ENCODE measurements around the gene RSRP1. TPM values are rescaled to one million over a fixed set of nuclear protein-coding genes. Genes with fewer than 3 reads are reported as not detected.
"Not testable (repeated sequence)": the region's sequence is repeated elsewhere in the genome, so short reads cannot be mapped to it uniquely, and the experiment has no call there.

The RSRP1 gene
- total and polyA plus RNA-seq, 2 of the 8 experiments (the other 6 are each of a cell fraction or from before 2014, with no cell fraction given) = 32.9 to 59.4 TPM

DNA sequence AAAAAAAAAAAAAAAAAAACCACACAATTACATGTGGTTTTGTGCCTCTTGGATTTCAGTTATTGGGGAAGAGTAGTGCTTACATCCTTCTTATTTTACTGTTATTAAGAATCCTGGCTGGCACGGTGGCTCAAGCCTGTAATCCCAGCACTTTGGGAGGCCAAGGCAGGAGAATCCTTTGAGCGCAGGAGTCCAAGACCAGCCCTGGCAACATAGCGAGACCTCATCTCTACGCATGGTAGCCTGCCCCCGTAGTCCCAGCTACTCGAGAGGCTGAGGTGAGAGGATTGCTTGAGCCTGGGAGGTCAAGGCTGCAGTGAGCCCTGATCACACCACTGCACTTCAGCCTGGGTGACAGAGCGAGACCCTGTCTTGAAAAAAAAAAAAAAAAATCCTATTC lies 11.0 kb downstream of the RSRP1 start:
- H3K23me2 ChIP-seq (ENCODE audit: low read depth, low read length); H4K8ac ChIP-seq (ENCODE audit: extremely low read depth, insufficient read depth, low read length); H2AFZ ChIP-seq (ENCODE audit: low read length); H3K23ac ChIP-seq (ENCODE audit: insufficient read length); H4K91ac ChIP-seq (replicated peaks; ENCODE audit: insufficient read length, low read length); H3K79me1 ChIP-seq (ENCODE audit: low read depth, low read length); H3K9ac ChIP-seq (replicated peaks in 1 of 4; ENCODE audit: extremely low read depth in 1 of 4, low read depth in 3 of 4, low read length in 3 of 4); H3K14ac ChIP-seq (ENCODE audit: insufficient read length); H3K27me3 ChIP-seq (replicated peaks in 1 of 4; ENCODE audit: control insufficient read depth in 3 of 4, extremely low read depth in 1 of 4, insufficient read depth in 3 of 4, low read length in 3 of 4); H3K4ac ChIP-seq (replicated peaks; ENCODE audit: insufficient read length, low read depth, low read length); H2BK20ac ChIP-seq (ENCODE audit: low read length); CTCF ChIA-PET (ENCODE audit: partially characterized antibody); H3K4me3 ChIP-seq (ENCODE audit: extremely low read depth in 1 of 4, insufficient read depth in 2 of 4, low read depth in 3 of 4, low read length in 4 of 4); H2BK12ac ChIP-seq (ENCODE audit: low read depth, low read length); H2BK15ac ChIP-seq (ENCODE audit: low read length); H4K5ac ChIP-seq (ENCODE audit: insufficient read length, low read depth, low read length); H2BK5ac ChIP-seq (ENCODE audit: low read depth, low read length); H3K9me3 ChIP-seq (ENCODE audit: insufficient read depth in 2 of 2, low read depth in 1 of 2, low read length in 1 of 2); H3K27ac ChIP-seq (ENCODE audit: low read depth, low read length); DNase-seq (ENCODE audit: low read depth in 1 of 2, low spot score in 2 of 2); H4K20me1 ChIP-seq (replicated peaks in 1 of 2; ENCODE audit: control insufficient read depth in 1 of 2, insufficient read depth in 2 of 2, low read length in 2 of 2); H3K4me1 ChIP-seq (replicated peaks in 1 of 4; ENCODE audit: control insufficient read depth in 3 of 4, insufficient read depth in 4 of 4, low read length in 3 of 4); H2AK5ac ChIP-seq (ENCODE audit: low read depth, low read length); H3K18ac ChIP-seq (ENCODE audit: extremely low read depth, low read length); H3K4me2 ChIP-seq (ENCODE audit: insufficient read depth in 1 of 2, low read depth in 2 of 2, low read length in 2 of 2); H3K56ac ChIP-seq (replicated peaks; ENCODE audit: insufficient read length, low read depth, low read length); H2BK120ac ChIP-seq (replicated peaks; ENCODE audit: low read depth, low read length); FAIRE-seq; H3K36me3 ChIP-seq (ENCODE audit: control insufficient read depth in 2 of 4, insufficient read depth in 4 of 4, low read length in 3 of 4): not testable (repeated sequence)
- WGBS, 2 experiments (ENCODE audit: extremely low coverage in 1 of 2, insufficient coverage in 1 of 2, insufficient read length in 1 of 2, insufficient replicate concordance in 2 of 2, low coverage in 1 of 2, low lambda C conversion rate in 2 of 2, missing lambda C conversion rate in 1 of 2) = 93% methylated on average over 7 of the region's 7 CpGs; no CpG with 5 or more reads in 1 of the 2 experiments
- H3K79me2 ChIP-seq (ENCODE audit: control insufficient read depth in 1 of 2, insufficient read depth in 2 of 2, low read length in 2 of 2) = peaks cover 0 to 23% of the 10 kb centered on the region in 2 experiments; a peak in 2 of 4 replicates
- POLR2A ChIA-PET (ENCODE audit: partially characterized antibody) = interaction anchor here (1.1 to 1.2 kb wide), 2 partner anchors 10 to 17 kb away, joined by 3 to 5 read pairs; no protein-coding TSS in a partner anchor

GRCh38 chr1:25235411-25235810 lies 11.8 kb downstream of the RSRP1 start:
- H3K4me2 ChIP-seq (ENCODE audit: insufficient read depth in 1 of 2, low read depth in 2 of 2, low read length in 2 of 2); H3K4ac ChIP-seq (replicated peaks; ENCODE audit: insufficient read length, low read depth, low read length); H2BK12ac ChIP-seq (ENCODE audit: low read depth, low read length); H2BK15ac ChIP-seq (ENCODE audit: low read length); H3K56ac ChIP-seq (replicated peaks; ENCODE audit: insufficient read length, low read depth, low read length); POLR2A ChIA-PET (ENCODE audit: partially characterized antibody); H2BK120ac ChIP-seq (replicated peaks; ENCODE audit: low read depth, low read length); H3K27me3 ChIP-seq (replicated peaks in 1 of 4; ENCODE audit: control insufficient read depth in 3 of 4, extremely low read depth in 1 of 4, insufficient read depth in 3 of 4, low read length in 3 of 4); H4K91ac ChIP-seq (replicated peaks; ENCODE audit: insufficient read length, low read length); H3K14ac ChIP-seq (ENCODE audit: insufficient read length); H2AFZ ChIP-seq (ENCODE audit: low read length); H3K36me3 ChIP-seq (ENCODE audit: control insufficient read depth in 2 of 4, insufficient read depth in 4 of 4, low read length in 3 of 4); H3K4me1 ChIP-seq (replicated peaks in 1 of 4; ENCODE audit: control insufficient read depth in 3 of 4, insufficient read depth in 4 of 4, low read length in 3 of 4); H3K9me3 ChIP-seq (ENCODE audit: insufficient read depth in 2 of 2, low read depth in 1 of 2, low read length in 1 of 2); H3K4me3 ChIP-seq (ENCODE audit: extremely low read depth in 1 of 4, insufficient read depth in 2 of 4, low read depth in 3 of 4, low read length in 4 of 4); H3K23me2 ChIP-seq (ENCODE audit: low read depth, low read length); H4K5ac ChIP-seq (ENCODE audit: insufficient read length, low read depth, low read length); H4K8ac ChIP-seq (ENCODE audit: extremely low read depth, insufficient read depth, low read length); FAIRE-seq; H3K23ac ChIP-seq (ENCODE audit: insufficient read length); CTCF ChIA-PET (ENCODE audit: partially characterized antibody); H3K27ac ChIP-seq (ENCODE audit: low read depth, low read length); DNase-seq (ENCODE audit: low read depth in 1 of 2, low spot score in 2 of 2); H4K20me1 ChIP-seq (replicated peaks in 1 of 2; ENCODE audit: control insufficient read depth in 1 of 2, insufficient read depth in 2 of 2, low read length in 2 of 2); H2AK5ac ChIP-seq (ENCODE audit: low read depth, low read length); H3K79me1 ChIP-seq (ENCODE audit: low read depth, low read length); H3K9ac ChIP-seq (replicated peaks in 1 of 4; ENCODE audit: extremely low read depth in 1 of 4, low read depth in 3 of 4, low read length in 3 of 4); H3K18ac ChIP-seq (ENCODE audit: extremely low read depth, low read length); H2BK20ac ChIP-seq (ENCODE audit: low read length); H2BK5ac ChIP-seq (ENCODE audit: low read depth, low read length): not testable (repeated sequence)
- 93% methylated on average over 10 of the region's 10 CpGs; no CpG with 5 or more reads in 1 of the 2 experiments for WGBS, 2 experiments (ENCODE audit: extremely low coverage in 1 of 2, insufficient coverage in 1 of 2, insufficient read length in 1 of 2, insufficient replicate concordance in 2 of 2, low coverage in 1 of 2, low lambda C conversion rate in 2 of 2, missing lambda C conversion rate in 1 of 2)
- peaks cover 0 to 26% of the 10 kb centered on the region in 2 experiments; a peak in 2 of 4 replicates for H3K79me2 ChIP-seq (ENCODE audit: control insufficient read depth in 1 of 2, insufficient read depth in 2 of 2, low read length in 2 of 2)
